ENCODE results near the gene FUBP3. TPM values are rescaled to one million over a fixed set of nuclear protein-coding genes. Genes with fewer than 3 reads are reported as not detected.
A peak's percentile ranks its signal among the peaks of the same experiment; 100 is the strongest.
"Not testable (repeated sequence)": the region's sequence is repeated elsewhere in the genome, so short reads cannot be mapped to it uniquely, and the experiment has no call there.

Gene FUBP3
- total and polyA plus RNA-seq, 5 experiments from 2014 or later: 27.4 to 51.6 (median 34.9) TPM

DNA sequence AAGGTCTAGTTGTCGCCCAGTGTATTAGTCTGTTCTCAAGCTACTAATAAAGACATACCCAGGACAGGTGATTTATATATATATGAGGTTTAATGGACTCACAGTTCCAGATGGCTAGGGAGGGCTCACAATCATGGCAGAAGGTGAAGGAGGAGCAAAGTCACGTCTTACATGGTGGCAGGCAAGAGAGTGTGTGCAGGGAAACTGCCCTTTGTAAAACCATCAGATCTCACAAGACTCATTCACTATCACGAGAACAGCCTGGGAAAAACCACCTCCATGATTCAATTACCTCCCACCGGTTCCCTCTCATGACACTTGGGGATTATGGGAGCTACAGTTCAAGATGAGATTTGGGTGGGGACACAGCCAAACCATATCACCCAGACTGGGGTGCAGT is 16.9 kb upstream of the FUBP3 start:
- H3K9me3 Mint-ChIP-seq, H3K4me3 Mint-ChIP-seq, H3K36me3 Mint-ChIP-seq, H3K27ac Mint-ChIP-seq, ATAC-seq, POLR2A ChIA-PET, DNase-seq, H3K4me1 Mint-ChIP-seq: not testable (repeated sequence)
- H3K27me3 Mint-ChIP-seq: peaks cover 4 to 20% (median 15%) of the 10 kb centered on the region in 5 donors

GRCh38 chr9:130563797-130564196 is 15.6 kb upstream of the FUBP3 start:
- Mint-ChIP-seq H3K4me1 (no peaks in the 10 kb centered on the region), H3K9me3 (no peaks in the 10 kb centered on the region), H3K27ac (no peak overlapping the region), H3K4me3 (no peak overlapping the region), H3K36me3 (no peaks in the 10 kb centered on the region), H3K27me3 (peaks cover 4 to 20% (median 15%) of the 10 kb centered on the region in 5 donors)
- no peak for ATAC-seq
- DNase-seq: no peak
- POLR2A ChIA-PET: no interaction called here

DNA sequence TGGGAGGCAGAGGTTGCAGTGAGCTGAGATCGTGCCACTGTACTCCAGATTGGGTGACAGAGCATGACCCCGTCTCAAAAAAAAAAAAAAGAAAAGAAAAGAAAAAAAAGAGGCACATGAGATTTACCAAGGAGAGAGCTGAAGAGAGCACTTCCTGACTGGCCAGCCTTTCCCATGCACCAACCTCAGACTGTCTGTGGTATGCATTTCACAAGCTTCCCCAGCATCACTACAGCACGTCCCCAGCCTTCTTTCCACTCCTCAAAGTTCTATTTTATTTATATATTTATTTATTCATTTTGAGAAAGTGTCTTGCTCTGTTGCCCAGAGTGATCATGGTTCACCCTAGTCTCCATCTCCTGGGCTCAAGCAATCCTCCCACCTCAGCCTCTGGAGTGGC is 13.6 kb upstream of the FUBP3 start:
- Mint-ChIP-seq H3K27me3 (peaks cover 3 to 19% (median 15%) of the 10 kb centered on the region in 5 donors), H3K27ac (no peak overlapping the region), H3K4me1 (no peaks in the 10 kb centered on the region), H3K36me3 (no peaks in the 10 kb centered on the region), H3K4me3 (no peak overlapping the region), H3K9me3 (no peaks in the 10 kb centered on the region)
- POLR2A ChIA-PET: interaction anchor here (0.6 kb wide), 1 partner anchor 177 kb away, joined by 4 read pairs; no protein-coding TSS in a partner anchor
- no peak for ATAC-seq
- DNase-seq: no peak

DNA sequence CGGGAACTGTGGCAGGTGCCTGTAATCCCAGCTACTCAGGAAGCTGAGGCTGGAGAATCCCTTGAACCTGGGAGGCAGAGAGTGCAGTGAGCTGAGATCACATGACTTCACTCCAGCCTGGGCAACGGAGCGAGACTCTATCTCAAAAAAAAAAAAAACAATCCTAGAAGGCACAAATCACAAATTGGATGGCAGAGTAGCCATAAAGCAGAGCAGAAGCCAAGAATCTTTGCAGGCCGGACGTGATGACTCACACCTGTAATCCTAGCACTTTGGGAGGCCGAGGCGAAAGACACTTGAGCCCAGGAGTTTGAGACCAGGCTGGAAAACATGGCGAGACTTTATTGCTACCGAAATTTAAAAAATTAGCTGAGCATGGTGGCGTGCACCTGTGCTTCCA is 9.2 kb upstream of the FUBP3 start:
- DNase-seq (no peak), ATAC-seq (no peak)
- Mint-ChIP-seq H3K9me3 (no peaks in the 10 kb centered on the region), H3K4me3 (no peak overlapping the region), H3K36me3 (no peaks in the 10 kb centered on the region), H3K4me1 (no peaks in the 10 kb centered on the region), H3K27me3 (peaks cover 0 to 5% (median 0%) of the 10 kb centered on the region in 5 donors), H3K27ac (no peak overlapping the region)
- POLR2A ChIA-PET: no interaction called here

GRCh38 chr9:130575514-130575913 is 3.9 kb upstream of the FUBP3 start:
- no peaks in the 10 kb centered on the region for H3K36me3 Mint-ChIP-seq
- H3K4me1 Mint-ChIP-seq: peaks cover 5 to 32% (median 20%) of the 10 kb centered on the region in 4 donors
- no peaks in the 10 kb centered on the region for H3K9me3 Mint-ChIP-seq
- H3K4me3 Mint-ChIP-seq: no peak overlapping the region
- POLR2A ChIA-PET: no interaction called here
- DNase-seq (no peak), ATAC-seq (no peak)
- no peaks in the 10 kb centered on the region for H3K27me3 Mint-ChIP-seq
- H3K27ac Mint-ChIP-seq: no peak overlapping the region

- Mint-ChIP-seq H3K4me3 (no peak overlapping the region), H3K27ac (no peak overlapping the region), H3K36me3 (peaks cover 0 to 5% (median 0%) of the 10 kb centered on the region in 3 donors), H3K9me3 (no peaks in the 10 kb centered on the region), H3K27me3 (no peaks in the 10 kb centered on the region), H3K4me1 (peaks cover 11 to 39% (median 27%) of the 10 kb centered on the region in 4 donors)
- DNase-seq (no peak), ATAC-seq (no peak)
- POLR2A ChIA-PET: no interaction called here
Measured at GRCh38 chr9:130576176-130576575, 3.2 kb upstream of the FUBP3 start.

- POLR2A ChIA-PET: interaction anchor here (0.7 to 1.0 kb wide), 2 partner anchors 36 to 113 kb away, joined by 3 to 5 read pairs; partner anchors contain the start of gene EXOSC2
- Mint-ChIP-seq H3K9me3 (no peaks in the 10 kb centered on the region), H3K4me3 (peak overlapping the region; percentile 86 to 95 (median 91)), H3K4me1 (peaks cover 15 to 61% (median 46%) of the 10 kb centered on the region in 4 donors), H3K27ac (peak overlapping the region; percentile 65 to 96 (median 93)), H3K36me3 (peaks cover 0 to 22% (median 0%) of the 10 kb centered on the region in 3 donors), H3K27me3 (no peaks in the 10 kb centered on the region)
- DNase-seq (no peak), ATAC-seq (peak in 1 of 2 donors; percentile 52)
Measured at GRCh38 chr9:130579738-130580463, 524 bp downstream of the FUBP3 start.

- Mint-ChIP-seq H3K27me3 (no peaks in the 10 kb centered on the region), H3K4me1 (peaks cover 15 to 69% (median 57%) of the 10 kb centered on the region in 4 donors), H3K27ac (peak overlapping the region in 3 of 10 donors; percentile 3 to 86 (median 21)), H3K9me3 (no peaks in the 10 kb centered on the region), H3K36me3 (peaks cover 0 to 41% (median 3%) of the 10 kb centered on the region in 3 donors), H3K4me3 (peak overlapping the region in 3 of 10 donors; percentile 17 to 91 (median 43))
- DNase-seq: no peak
- POLR2A ChIA-PET: no interaction called here
- no peak for ATAC-seq
Measured at GRCh38 chr9:130581766-130582165, 2.4 kb downstream of the FUBP3 start.

DNA sequence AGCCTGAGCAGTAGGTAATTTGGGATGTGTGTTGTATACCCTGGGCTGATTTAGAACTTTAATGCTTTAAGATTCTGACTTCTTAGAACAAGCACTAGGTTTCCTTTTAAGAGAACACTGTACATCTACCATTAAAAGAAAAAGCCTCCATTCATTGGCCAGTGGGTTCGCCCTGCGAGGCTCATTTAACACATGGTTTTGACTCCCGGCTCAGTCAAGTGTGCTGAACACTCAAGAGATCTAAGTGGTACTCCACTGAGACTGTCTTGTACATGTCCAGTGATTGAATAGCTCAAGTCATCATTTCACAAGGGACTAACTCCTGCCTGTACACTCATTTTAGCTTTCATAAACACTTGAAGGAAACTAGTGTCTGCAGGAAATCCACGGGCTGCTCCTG is 3.9 kb downstream of the FUBP3 start:
- no peak overlapping the region for H3K4me3 Mint-ChIP-seq
- peaks cover 18 to 68% (median 60%) of the 10 kb centered on the region in 4 donors for H3K4me1 Mint-ChIP-seq
- no peak for ATAC-seq
- no peaks in the 10 kb centered on the region for H3K9me3 Mint-ChIP-seq
- H3K36me3 Mint-ChIP-seq: peaks cover 0 to 44% (median 3%) of the 10 kb centered on the region in 3 donors
- no peak overlapping the region for H3K27ac Mint-ChIP-seq
- no peaks in the 10 kb centered on the region for H3K27me3 Mint-ChIP-seq
- POLR2A ChIA-PET: no interaction called here
- DNase-seq: no peak

GRCh38 chr9:130587921-130588320 is 8.5 kb downstream of the FUBP3 start:
- peaks cover 14 to 60% (median 34%) of the 10 kb centered on the region in 4 donors for H3K4me1 Mint-ChIP-seq
- H3K27ac Mint-ChIP-seq: no peak overlapping the region
- no peak for DNase-seq
- peaks cover 0 to 36% (median 3%) of the 10 kb centered on the region in 3 donors for H3K36me3 Mint-ChIP-seq
- H3K4me3 Mint-ChIP-seq: no peak overlapping the region
- H3K27me3 Mint-ChIP-seq: no peaks in the 10 kb centered on the region
- no peaks in the 10 kb centered on the region for H3K9me3 Mint-ChIP-seq
- no peak for ATAC-seq
- POLR2A ChIA-PET: no interaction called here

DNA sequence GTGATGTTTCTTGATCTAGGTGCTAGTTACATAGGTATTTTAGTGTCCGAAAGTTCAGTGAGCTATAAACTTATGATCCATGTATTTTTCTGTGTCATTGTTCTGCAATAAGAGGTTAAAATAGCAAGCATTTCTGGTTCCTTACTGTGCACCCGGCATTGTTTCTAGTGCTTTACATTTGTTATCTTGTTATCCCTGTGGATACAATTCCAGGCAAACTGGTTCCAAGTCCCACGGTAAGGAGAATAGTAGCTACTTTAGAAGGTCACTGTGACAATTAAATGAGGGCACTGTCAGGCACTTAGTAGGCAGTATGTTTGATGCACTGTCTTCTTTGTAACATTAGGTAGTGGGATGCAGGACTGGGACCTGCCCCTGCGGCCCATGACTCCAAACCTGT is 9.0 kb downstream of the FUBP3 start:
- peaks cover 0 to 36% (median 3%) of the 10 kb centered on the region in 3 donors for H3K36me3 Mint-ChIP-seq
- no peaks in the 10 kb centered on the region for H3K9me3 Mint-ChIP-seq
- no peak overlapping the region for H3K4me3 Mint-ChIP-seq
- peak overlapping the region in 1 of 10 donors; percentile 11 for H3K27ac Mint-ChIP-seq
- H3K4me1 Mint-ChIP-seq: peaks cover 14 to 60% (median 34%) of the 10 kb centered on the region in 4 donors
- no peak for ATAC-seq
- POLR2A ChIA-PET: no interaction called here
- DNase-seq: no peak
- no peaks in the 10 kb centered on the region for H3K27me3 Mint-ChIP-seq

DNA sequence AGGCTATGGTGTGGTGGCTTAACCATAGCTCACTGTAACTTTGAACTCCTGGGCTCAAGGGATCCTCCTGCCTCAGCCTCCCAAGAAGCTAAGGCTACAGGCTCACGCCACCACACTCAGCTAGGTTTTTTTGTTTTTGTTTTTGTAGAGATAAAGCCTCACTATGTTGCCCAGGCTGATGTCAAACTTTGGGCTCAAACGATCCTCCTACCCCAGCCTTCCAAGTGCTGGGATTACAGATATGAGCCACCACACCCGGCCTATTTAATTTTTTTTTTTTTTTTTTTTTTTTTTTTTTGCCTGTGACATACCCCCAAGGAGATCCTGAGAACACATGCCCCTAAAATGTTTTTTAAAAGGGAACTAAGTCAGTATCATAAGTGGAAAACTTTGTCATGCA is 10.4 kb downstream of the FUBP3 start:
- POLR2A ChIA-PET: no interaction called here
- peaks cover 14 to 56% (median 33%) of the 10 kb centered on the region in 4 donors for H3K4me1 Mint-ChIP-seq
- H3K4me3 Mint-ChIP-seq: no peak overlapping the region
- peaks cover 0 to 43% (median 3%) of the 10 kb centered on the region in 3 donors for H3K36me3 Mint-ChIP-seq
- H3K27ac Mint-ChIP-seq: no peak overlapping the region
- H3K27me3 Mint-ChIP-seq: no peaks in the 10 kb centered on the region
- DNase-seq (no peak), ATAC-seq (no peak)
- no peaks in the 10 kb centered on the region for H3K9me3 Mint-ChIP-seq

DNA sequence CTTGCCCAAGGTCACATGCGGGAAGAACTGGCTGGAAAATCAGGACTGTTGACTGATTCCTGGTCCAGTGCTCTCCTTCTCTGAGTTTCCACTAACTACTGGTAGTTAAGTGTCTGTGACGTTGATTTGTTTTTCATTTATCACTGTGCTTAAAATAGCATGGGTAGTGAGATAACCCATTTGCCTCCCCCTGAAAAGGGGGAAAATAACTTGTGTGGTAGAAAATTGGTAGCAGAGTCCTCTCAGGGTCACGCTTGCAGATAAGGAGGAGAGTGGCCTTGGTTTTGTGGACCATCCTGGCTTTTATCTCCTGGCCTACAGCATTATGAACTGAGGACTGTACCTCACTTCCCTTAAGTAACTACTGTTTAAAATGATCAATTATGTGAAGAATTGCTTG is 10.9 kb downstream of the FUBP3 start:
- no peak overlapping the region for H3K4me3 Mint-ChIP-seq
- DNase-seq (no peak), ATAC-seq (no peak)
- POLR2A ChIA-PET: no interaction called here
- no peaks in the 10 kb centered on the region for H3K27me3 Mint-ChIP-seq
- H3K36me3 Mint-ChIP-seq: peaks cover 0 to 43% (median under 1%) of the 10 kb centered on the region in 3 donors
- peaks cover 15 to 52% (median 30%) of the 10 kb centered on the region in 4 donors for H3K4me1 Mint-ChIP-seq
- peak overlapping the region in 1 of 10 donors; percentile 80 for H3K27ac Mint-ChIP-seq
- H3K9me3 Mint-ChIP-seq: no peaks in the 10 kb centered on the region
